ENCODE data around the gene SLC5A6. TPM values are rescaled to one million over a fixed set of nuclear protein-coding genes. Genes with fewer than 3 reads are reported as not detected.
"Not testable (repeated sequence)": the region's sequence is repeated elsewhere in the genome, so short reads cannot be mapped to it uniquely, and the experiment has no call there.

Gene SLC5A6
- polyA plus RNA-seq, 1 donor: 18.6 TPM

DNA sequence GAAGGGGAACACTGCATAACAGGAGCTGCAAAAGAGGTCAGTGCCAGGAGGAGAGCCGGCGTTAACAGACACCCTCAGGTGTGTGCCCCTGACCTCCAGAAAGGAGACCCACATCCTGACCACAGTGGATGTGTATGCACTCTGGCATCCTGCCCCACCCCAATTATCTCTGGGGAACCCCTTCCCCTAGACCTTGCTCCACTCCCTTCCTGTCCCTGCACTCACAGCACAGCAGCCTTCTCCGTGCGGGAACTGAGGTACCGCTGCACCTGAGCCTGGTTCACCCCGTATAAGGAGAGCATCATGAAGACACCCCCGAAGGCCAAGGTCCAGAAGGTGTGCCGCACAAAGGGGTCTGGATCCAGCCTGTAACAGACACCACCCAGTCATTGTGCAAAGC lies 7.5 kb downstream of the SLC5A6 start:
- no peak for DNase-seq

DNA sequence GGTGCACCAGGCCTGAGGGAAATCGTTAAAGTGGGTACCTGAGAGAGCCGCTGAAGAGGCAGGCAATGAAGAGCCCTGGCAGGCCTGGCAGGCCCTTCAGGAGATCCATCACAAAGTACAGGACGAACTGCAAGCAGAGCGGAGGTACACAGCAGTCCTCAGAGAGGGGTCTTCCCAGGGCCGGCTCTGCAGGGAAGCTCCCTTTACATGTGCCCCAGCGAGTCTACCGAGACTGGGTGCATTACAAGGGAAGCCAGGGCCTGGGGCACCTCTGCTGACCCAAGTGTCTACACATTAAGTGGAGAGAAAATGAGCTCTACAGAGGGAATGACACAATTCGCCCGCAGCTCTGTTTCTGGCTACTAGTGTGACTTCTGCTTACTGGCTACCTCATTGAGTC lies 8.3 kb downstream of the SLC5A6 start:
- DNase-seq: no peak

DNA sequence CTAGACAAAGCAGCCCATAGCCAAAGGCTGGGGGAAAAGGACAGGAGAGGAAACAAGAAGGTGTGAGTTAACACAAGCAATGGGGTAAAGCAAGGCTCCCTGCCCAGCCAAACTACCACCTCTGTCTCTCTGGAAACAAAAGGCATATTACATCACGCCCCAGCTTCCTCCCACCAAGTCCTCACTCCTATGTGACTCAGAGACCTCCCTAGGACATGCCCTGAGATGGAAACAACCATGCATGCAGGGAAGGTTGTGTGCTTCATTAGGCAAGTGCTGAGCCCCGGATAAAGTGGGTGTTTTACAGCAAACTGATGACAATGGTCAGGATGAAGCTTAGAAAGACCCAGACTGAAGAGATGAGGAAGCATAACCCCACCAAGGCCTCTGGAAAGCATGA lies 9.2 kb downstream of the SLC5A6 start:
- DNase-seq: no peak

DNA sequence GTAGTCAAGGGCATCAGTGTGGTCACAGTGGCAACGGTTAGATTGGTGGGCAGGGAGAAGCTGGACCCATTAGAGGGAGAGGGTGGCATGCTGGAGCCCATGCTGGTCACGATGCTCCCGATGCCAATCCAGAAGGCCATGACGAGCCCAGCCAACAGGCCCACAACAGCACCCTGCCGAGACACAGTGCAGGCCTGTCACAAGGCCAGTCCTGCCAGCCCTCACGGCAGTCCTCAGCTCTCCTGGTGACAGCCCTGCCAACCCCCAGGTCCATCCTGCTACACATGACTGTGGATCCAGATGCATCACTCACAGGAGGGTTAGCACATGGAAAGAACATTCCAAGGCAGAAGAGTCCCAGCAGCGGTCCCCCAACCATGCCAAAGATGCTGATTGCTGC lies 10.4 kb downstream of the SLC5A6 start:
- no peak for DNase-seq

DNA sequence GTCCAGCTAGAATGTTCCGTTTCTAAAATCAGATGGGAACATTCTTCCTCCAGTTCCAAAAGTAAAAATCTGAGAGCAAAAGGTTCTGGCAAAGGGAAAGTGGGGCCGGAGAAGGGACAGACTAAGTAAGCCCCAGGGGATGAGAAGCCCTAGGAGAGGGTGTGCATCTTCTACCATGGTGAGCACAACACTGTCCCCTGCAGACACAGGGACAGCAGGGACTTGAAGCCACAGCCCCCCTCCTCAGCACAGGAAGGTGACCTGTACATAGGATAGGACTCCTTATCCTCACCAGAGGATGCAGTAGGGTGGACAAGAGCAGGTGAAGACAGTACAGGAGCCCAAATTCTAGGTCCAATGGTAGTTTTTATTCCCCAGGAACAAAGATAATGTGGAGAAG lies 12.8 kb downstream of the SLC5A6 start:
- DNase-seq: no peak

DNA sequence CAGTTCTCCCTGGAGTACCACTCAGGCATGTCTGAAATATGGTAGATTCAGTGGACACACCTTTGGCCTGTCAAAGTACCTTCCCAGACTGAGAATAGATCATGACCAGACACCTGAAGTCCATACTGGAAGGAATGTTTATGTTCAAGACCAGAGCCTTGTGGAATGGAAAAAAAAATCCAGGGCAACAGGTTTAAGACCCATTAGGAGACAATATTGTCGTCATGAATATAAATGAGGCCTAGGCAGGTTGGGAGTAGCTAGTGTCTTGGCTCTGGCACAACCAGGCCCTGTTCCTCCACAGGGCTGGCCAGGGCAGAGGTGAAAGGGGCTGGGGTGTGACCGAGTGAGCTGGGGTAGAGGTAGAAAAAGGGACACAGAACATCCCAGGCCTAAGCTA lies 13.4 kb downstream of the SLC5A6 start:
- DNase-seq: no peak

DNA sequence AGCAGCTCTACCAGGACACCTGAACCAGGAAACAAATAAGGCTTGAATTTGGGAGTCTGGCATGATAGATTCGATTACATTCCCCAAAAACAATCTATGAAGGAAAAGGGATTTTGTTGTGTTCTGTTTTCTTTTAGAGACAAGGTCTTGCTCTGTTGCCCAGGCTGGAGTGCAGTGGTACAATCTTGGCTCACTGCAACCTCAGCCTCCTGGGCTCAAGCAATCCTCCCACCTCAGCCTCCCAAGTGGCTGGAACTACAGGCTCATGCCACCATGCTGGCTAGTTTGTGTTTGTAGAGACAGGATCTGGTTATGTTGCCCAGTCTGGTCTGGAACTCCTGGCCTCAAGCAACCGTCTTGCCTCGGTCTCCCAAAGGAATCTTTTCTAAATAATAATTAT lies 14.0 kb downstream of the SLC5A6 start:
- DNase-seq: not testable (repeated sequence)

DNA sequence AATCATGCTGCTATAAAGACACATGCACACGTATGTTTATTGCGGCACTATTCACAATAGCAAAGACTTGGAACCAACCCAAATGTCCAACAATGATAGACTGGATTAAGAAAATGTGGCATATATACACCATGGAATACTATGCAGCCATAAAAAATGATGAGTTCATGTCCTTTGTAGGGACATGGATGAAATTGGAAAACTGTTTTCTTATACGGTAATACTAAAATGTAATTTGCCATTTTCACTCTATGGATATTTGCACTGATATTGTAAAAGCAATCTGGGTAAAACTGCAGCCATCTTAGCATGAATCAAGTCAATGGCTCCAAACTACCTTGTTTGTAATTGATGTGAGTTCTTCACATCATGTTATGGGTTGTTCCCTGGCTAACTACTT lies 16.3 kb downstream of the SLC5A6 start:
- not testable (repeated sequence) for DNase-seq

DNA sequence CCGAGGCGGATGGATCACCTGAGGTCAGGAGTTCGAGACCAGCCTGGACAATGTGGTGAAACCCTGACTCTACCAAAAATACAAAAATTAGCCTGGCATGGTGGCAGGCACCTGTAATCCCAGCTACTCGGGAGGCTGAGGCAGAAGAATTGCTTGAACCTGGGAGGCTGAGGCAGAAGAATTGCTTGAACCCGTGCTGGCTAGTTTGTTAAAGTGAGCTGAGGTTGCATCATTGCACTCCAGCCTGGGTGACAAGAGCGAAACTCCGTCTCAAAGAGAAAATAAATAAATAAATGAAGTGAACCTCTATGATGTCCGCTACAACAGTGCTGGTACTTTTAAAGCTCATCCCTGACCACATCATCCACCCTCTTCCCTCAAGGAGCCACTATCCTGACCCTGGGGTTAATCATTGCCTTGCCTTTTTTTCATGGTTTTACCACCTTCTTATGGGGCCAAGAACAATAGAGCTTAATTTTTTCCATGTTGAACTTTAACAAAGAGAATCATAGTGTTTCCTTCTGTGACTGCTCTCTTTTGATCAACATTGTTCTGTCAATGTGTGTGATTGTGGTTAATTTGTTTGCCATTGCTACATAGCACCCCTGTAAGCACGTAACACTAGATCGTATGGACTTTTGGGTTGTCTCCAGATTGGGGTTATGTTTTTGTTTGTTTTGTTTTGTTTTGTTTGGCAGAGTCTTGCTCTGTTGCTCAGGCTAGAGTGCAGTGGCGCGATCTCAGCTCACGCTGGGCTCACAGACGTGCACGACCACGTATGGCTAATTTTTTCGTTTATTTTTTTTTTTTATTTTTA lies 17.3 kb downstream of the SLC5A6 start:
- DNase-seq: no peak

DNA sequence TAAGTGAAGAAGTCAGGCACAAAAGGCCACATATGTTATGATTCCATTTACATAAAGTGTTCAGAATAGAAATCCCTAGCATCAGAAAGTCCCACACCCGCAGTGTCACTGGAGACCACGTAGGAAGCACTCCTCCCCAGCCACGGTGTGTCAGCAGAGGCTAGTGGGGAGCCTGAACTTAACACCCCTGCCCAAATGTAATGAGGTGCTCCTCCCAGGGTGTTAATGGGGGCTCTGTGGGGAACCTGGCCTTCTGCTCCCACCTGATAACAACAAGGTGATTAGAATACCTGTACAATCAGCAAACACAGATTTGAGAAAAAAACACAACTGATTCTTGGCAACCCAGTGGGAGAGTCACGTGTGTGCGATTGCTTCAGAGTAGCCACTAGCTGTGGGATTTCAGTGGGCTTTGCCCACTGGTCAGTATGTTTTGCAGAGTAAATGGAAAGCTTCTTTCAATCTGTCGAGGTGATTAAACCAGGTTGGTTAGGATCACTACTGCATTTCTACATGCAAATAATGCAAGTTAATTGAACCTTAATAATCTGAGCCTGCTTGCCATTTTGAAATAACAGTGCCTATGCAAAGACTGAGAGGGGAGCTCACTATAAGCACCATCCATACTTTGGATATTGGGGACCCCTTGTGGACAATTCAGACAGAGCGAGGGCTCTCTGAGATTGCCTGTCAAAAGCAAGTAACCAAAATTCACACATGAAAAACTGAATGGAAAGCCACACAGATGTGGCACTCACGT lies 20.8 kb downstream of the SLC5A6 start:
- DNase-seq: peak; percentile 40

DNA sequence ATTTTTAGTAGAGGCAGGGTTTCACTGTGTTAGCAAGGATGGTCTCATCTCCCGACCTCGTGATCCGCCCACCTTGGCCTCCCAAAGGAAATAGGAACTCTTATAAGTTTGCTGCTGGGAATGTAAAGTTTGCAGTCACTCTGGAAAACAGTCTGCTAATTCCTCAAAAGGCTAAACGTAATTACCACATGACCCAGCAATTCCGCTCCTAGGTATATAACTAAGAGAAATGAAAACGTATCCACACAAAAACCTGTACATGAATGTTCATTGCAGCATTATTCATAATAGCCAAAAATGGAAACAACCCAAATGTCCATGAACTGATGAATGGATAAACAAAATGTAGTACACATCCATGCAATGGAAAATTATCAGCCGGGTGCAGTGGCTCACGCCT lies 22.1 kb downstream of the SLC5A6 start:
- no peak for DNase-seq

DNA sequence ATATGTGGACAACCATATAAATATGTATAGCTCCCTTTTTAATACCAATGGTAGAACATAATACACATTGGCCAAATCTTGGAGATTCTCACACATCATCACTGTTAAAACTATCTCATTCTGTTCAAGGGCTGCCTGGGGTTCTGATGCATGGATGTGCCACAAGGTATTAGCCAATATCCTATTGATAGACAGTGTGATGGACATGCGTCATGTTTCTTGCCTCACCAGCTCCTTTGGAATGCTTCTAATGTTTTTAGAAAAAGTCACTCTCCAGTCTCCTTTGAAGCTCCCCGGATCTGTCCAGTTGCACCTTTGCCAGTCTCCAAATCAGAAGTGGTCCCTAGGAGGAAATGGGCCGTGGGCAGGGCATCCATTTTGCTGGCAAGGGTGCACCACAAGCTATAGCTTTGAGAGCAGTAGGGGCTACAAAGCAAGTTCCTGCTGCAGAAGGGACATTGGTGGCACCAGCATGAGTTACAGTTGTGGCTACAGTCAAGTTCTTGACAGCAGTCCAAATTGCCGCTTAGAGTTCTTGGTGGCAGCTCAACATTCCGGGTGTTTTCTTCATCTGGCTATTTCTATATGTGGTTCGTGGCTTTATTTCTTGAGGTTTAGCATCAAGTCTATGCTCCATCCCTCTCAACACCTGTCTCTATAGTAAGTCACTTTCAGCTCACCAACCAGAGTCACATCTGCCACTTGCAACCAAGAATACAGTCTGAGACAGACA lies 25.3 kb downstream of the SLC5A6 start:
- no peak for DNase-seq

DNA sequence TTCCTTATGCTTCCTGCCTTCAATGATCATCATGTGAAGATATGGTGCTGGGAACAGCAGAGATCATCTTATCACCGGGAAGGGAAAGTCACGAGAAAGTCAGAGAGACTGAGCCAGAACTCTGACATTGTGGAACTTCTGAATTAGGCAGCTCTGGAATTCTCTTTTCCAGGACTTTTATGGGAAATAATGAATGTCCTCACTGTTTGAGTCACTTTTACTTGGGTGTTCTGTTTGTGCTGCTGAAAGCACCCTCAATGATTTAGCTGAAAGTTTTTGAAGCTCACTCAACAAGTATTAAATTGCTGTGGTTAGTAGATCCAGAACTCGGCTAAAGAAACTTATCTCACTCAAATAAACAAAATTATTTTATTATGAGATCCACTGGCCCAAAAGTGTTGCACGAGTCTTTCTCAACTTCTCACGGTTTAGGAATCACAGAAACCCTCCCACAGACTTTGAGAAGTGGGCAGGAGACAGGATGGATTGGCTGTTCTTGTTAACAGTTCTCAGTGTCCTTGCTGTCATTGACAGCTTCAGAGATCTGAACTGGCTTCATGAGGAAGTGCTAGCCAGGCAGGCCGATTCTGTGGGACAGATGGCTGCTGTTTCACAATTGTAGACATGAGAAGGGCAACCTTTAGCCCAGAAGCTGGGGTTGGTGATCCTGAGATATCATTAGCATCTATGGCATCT lies 26.6 kb downstream of the SLC5A6 start:
- DNase-seq: no peak

DNA sequence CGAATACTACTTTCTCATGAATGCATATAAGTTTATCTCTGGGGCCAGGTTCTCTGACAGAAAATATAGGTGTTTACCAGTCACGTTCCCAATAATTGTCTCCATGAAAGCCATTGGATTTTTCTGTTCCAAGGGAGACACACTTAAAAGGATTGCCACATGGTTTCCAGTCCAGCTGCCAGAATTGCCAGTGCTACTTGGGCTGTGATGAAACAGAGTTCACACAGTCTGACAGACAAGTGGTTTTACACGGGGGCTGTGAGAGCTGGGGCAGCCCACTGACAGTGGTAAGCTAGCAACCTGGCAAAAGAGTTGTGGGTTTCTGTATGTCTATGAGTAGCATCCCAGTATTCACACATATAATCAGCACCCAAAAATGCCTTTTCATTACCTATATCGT lies 28.0 kb downstream of the SLC5A6 start:
- DNase-seq: no peak

DNA sequence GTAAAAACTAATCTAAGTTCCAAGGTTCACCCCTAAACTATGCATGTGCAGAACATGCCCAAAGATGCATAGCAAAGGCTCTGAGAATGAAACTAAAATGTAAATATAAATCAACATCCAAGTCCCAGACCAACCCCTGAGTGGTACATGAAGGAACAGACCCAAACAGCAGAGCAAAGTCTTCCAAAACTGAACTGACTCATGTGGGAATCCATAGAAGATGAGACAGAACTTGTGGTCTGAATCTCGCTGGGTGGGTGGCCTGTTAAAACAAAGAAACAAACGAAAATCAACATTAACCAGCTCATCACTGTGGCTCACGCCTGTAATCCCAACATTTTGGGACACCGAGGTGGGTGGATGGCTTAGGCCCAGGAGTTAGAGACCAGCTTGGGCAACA lies 29.7 kb downstream of the SLC5A6 start:
- DNase-seq: no peak

DNA sequence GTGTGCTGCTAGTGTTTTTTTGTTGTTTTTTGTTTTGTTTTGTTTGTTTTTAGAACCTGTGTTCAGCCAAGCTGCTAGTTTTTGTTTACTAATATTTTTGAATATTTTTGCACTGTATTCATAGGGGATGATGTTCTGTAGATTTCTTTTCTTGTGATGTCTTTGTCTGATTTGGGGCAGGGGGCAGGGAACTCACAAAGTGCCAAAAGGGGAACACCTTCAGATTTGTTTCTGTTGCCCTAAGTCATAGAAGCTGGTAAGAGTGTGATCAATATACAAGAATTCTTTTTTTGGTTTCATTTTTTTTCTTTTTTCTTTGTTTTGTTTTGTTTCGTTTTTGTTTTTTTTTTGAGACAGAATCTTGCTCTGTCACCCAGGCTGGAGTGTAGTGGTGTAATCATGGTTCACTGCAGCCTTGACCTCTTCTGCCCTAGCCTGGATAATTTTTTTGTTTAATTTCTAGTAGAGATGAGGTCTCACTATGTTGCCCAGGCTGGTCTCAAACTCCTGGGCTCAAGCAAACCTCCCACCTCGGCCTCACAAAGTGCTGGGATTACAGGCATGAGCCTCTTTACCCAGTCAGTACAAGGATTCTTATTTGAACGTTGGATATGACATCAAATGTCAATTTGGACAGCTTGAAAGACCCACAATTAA lies 32.6 kb downstream of the SLC5A6 start:
- DNase-seq: no peak

DNA sequence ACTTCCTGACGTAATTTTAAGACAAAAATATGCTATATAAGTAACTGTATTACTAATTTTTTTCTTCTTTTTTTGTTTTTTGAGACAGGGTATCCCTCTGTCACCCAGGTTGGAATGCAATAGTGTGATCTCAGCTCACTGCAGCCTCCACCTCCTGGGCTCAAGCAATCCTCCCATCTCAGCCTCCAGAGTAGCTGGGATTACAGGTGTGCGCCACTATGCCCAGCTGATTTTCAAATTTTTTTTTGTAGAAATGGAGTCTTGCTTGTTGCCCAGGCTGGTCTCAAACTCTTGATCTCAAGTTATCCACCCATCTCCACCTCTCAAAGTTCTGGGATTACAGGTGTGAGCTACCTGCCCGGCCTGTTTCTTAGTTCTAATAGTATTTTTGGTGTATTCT lies 33.6 kb downstream of the SLC5A6 start:
- DNase-seq: no peak

DNA sequence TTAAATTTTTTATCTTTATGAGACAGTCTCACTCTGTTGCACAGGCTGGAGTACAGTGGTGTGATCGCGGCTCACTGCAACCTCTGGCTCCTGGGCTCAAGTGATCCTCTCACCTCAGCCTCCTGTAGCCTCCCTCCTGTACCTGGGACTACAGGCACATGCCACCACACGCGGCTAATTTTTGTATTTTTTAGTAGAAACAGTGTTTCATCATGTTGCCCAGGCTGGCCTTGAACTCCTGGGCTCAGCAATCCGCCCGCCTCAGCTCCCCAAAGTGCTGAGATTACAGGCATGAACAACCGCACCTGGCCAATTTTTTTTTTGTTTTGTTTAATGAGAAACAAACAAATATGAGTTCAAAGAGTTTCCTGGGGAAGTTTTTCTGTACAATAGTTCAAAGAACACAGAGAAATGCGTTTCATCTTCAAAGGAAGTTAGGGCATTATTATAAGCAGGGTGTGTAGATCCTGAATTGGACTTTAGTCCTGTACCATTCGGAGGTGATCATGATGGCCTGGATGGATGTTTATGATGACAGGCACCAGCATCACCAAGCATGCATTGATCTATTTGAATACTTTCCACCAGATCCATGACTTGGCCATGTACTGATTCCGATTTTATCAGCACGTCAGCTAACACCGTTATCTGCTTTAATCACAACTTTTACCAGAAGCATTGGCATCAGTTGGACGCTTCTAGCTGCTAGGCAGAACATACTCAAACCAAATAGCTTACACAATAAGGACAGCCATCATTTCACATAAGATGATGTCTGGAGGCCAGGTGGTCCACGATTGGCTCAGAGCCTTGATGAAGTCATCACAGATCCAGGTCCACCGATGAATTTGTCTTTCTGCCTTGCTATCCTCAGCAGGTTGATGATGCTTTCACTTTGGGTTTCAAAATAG lies 34.4 kb downstream of the SLC5A6 start:
- DNase-seq: no peak

DNA sequence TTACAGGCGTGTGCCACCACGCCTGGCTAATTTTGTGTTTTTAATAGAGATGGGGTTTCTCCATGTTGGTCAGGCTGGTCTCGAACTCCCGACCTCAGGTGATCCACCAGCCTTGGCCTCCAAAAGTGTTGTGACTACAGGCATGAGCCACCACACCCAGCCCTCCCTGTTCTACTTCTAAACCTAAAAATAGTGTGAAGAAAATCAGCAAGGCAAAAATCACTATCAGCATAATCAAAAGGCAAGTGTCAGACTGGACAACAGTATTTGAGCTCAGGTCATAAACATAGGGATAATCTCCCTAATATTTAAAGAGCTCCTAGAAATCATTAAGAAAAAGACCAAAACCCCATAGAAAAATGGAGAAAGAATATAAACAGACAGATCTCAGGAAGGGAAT lies 36.3 kb downstream of the SLC5A6 start:
- not testable (repeated sequence) for DNase-seq

DNA sequence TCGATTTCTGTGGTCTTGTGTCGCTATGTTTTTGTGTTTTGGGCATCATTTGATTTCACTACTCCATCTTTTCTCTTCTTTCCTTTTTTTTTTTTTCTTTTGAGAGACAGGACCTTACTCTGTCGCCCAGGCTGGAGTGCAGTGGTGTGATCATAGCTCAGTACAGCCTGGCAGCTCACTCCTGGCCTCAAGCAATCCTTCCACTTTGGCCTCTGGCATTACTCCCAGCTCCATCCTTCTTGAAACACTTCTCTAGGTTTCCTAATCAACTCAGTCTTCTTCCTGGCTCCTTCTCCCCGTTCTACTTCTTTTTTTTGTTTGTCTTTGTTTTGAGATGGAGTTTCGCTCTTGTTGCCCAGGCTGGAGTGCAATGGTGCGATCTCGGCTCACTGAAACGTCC lies 36.7 kb downstream of the SLC5A6 start:
- no peak for DNase-seq

DNA sequence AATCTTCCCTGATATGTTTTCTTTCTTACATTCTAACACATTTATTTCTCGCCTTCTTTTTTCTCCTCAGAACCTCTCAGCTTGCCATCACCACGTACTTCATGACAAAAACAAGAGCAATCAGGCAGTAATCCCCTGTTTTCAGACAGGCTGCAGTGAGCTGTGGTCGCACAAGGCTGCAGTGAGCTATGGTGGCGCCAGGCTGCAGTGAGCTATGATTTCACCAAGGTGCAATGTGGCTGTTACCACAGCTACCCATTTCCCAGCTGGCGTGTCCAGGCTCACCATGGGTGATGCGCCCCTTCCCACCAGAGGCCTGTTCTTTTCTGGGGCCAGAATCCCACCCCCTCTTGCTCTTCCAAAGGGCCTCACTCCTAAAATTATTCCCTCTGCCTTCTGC lies 37.4 kb downstream of the SLC5A6 start:
- DNase-seq: no peak
